ENCODE data around the gene CERK. TPM values are rescaled to one million over a fixed set of nuclear protein-coding genes. Genes with fewer than 3 reads are reported as not detected.

Gene CERK
- total and polyA plus RNA-seq, 2 of the 13 experiments (the other 11 are each of a cell fraction or from before 2014, with no cell fraction given) = 40.3 to 41.9 TPM

DNA sequence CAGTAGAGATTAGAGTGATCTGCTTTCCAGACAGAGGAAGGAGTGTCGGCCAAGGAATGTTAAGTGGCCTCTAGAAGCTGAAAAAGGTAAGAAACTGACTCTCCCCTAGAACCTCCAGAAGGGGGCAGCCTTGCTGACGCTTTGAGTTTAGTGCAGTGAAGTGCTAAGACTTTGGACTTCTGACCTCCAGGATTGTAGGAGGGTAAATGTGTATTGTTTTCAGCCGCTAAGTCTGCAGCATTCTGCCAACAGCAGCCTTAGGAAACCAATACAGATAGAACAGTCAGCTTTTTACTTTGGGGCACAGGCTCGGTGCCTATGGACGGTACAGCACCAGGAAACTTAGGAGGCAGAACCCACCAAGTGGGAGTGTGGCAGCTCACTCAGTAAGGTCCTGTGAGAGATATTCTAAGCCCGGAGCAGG lies 20.8 kb upstream of the CERK start (continued):
- TF ChIP-seq, protein P1, sequence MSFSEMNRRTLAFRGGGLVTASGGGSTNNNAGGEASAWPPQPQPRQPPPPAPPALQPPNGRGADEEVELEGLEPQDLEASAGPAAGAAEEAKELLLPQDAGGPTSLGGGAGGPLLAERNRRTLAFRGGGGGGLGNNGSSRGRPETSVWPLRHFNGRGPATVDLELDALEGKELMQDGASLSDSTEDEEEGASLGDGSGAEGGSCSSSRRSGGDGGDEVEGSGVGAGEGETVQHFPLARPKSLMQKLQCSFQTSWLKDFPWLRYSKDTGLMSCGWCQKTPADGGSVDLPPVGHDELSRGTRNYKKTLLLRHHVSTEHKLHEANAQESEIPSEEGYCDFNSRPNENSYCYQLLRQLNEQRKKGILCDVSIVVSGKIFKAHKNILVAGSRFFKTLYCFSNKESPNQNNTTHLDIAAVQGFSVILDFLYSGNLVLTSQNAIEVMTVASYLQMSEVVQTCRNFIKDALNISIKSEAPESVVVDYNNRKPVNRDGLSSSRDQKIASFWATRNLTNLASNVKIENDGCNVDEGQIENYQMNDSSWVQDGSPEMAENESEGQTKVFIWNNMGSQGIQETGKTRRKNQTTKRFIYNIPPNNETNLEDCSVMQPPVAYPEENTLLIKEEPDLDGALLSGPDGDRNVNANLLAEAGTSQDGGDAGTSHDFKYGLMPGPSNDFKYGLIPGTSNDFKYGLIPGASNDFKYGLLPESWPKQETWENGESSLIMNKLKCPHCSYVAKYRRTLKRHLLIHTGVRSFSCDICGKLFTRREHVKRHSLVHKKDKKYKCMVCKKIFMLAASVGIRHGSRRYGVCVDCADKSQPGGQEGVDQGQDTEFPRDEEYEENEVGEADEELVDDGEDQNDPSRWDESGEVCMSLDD (CRISPR knock-in tag; IDR thresholded peaks at IDR 0.05; ENCODE audit: borderline replicate concordance) = no peak
- TF ChIP-seq, protein P2, sequence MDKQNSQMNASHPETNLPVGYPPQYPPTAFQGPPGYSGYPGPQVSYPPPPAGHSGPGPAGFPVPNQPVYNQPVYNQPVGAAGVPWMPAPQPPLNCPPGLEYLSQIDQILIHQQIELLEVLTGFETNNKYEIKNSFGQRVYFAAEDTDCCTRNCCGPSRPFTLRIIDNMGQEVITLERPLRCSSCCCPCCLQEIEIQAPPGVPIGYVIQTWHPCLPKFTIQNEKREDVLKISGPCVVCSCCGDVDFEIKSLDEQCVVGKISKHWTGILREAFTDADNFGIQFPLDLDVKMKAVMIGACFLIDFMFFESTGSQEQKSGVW (CRISPR knock-in tag; IDR thresholded peaks at IDR 0.05; ENCODE audit: borderline replicate concordance) = no peak
- TF ChIP-seq, protein P3, sequence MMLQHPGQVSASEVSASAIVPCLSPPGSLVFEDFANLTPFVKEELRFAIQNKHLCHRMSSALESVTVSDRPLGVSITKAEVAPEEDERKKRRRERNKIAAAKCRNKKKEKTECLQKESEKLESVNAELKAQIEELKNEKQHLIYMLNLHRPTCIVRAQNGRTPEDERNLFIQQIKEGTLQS (CRISPR knock-in tag; IDR thresholded peaks at IDR 0.05) = 0 out of 2 replicates have a peak, but pooled peaks have one; percentile 4
- TF ChIP-seq ZMYM4 (CRISPR knock-in tag; IDR thresholded peaks at IDR 0.05) (0 out of 2 replicates have a peak, but pooled peaks have one; percentile 37), PITX1 (CRISPR knock-in tag; IDR thresholded peaks at IDR 0.05) (peak; percentile 58; the same call in 1 of the 2 replicates), CREM (IDR thresholded peaks at IDR 0.05) (peak; percentile 44; the same call in 1 of the 2 replicates), CREM (CRISPR knock-in tag; IDR thresholded peaks at IDR 0.05) (no peak), RFXANK (CRISPR knock-in tag; IDR thresholded peaks at IDR 0.05) (no peak), ASH2L (IDR thresholded peaks at IDR 0.05; ENCODE audit: insufficient read length, low read depth, low read length) (peak; percentile 71), FOSL2 (CRISPR knock-in tag; IDR thresholded peaks at IDR 0.05) (peak; percentile 52), NFIC (IDR thresholded peaks at IDR 0.05; ENCODE audit: low read length) (no peak), POLR2A (IDR thresholded peaks at IDR 0.05; ENCODE audit: insufficient read depth in 1 of 2, low read depth in 2 of 2, low read length in 2 of 2) (no peak; a peak in 1 of 4 replicates), ZNF296 (CRISPR knock-in tag; conservative IDR thresholded peaks at IDR 0.05) (no peak), MIXL1 (CRISPR knock-in tag; IDR thresholded peaks at IDR 0.05) (0 out of 2 replicates have a peak, but pooled peaks have one; percentile 17), EEA1 (CRISPR knock-in tag; IDR thresholded peaks at IDR 0.05; ENCODE audit: borderline replicate concordance) (no peak), KDM4B (CRISPR knock-in tag; IDR thresholded peaks at IDR 0.05) (no peak)
- TF ChIP-seq, protein P4, sequence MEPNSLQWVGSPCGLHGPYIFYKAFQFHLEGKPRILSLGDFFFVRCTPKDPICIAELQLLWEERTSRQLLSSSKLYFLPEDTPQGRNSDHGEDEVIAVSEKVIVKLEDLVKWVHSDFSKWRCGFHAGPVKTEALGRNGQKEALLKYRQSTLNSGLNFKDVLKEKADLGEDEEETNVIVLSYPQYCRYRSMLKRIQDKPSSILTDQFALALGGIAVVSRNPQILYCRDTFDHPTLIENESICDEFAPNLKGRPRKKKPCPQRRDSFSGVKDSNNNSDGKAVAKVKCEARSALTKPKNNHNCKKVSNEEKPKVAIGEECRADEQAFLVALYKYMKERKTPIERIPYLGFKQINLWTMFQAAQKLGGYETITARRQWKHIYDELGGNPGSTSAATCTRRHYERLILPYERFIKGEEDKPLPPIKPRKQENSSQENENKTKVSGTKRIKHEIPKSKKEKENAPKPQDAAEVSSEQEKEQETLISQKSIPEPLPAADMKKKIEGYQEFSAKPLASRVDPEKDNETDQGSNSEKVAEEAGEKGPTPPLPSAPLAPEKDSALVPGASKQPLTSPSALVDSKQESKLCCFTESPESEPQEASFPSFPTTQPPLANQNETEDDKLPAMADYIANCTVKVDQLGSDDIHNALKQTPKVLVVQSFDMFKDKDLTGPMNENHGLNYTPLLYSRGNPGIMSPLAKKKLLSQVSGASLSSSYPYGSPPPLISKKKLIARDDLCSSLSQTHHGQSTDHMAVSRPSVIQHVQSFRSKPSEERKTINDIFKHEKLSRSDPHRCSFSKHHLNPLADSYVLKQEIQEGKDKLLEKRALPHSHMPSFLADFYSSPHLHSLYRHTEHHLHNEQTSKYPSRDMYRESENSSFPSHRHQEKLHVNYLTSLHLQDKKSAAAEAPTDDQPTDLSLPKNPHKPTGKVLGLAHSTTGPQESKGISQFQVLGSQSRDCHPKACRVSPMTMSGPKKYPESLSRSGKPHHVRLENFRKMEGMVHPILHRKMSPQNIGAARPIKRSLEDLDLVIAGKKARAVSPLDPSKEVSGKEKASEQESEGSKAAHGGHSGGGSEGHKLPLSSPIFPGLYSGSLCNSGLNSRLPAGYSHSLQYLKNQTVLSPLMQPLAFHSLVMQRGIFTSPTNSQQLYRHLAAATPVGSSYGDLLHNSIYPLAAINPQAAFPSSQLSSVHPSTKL (CRISPR knock-in tag; IDR thresholded peaks at IDR 0.05) = peak; percentile 74
- TF ChIP-seq, protein P5, sequence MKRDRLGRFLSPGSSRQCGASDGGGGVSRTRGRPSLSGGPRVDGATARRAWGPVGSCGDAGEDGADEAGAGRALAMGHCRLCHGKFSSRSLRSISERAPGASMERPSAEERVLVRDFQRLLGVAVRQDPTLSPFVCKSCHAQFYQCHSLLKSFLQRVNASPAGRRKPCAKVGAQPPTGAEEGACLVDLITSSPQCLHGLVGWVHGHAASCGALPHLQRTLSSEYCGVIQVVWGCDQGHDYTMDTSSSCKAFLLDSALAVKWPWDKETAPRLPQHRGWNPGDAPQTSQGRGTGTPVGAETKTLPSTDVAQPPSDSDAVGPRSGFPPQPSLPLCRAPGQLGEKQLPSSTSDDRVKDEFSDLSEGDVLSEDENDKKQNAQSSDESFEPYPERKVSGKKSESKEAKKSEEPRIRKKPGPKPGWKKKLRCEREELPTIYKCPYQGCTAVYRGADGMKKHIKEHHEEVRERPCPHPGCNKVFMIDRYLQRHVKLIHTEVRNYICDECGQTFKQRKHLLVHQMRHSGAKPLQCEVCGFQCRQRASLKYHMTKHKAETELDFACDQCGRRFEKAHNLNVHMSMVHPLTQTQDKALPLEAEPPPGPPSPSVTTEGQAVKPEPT (CRISPR knock-in tag; IDR thresholded peaks at IDR 0.05; ENCODE audit: low read depth) = no peak
- TF ChIP-seq, protein P6, sequence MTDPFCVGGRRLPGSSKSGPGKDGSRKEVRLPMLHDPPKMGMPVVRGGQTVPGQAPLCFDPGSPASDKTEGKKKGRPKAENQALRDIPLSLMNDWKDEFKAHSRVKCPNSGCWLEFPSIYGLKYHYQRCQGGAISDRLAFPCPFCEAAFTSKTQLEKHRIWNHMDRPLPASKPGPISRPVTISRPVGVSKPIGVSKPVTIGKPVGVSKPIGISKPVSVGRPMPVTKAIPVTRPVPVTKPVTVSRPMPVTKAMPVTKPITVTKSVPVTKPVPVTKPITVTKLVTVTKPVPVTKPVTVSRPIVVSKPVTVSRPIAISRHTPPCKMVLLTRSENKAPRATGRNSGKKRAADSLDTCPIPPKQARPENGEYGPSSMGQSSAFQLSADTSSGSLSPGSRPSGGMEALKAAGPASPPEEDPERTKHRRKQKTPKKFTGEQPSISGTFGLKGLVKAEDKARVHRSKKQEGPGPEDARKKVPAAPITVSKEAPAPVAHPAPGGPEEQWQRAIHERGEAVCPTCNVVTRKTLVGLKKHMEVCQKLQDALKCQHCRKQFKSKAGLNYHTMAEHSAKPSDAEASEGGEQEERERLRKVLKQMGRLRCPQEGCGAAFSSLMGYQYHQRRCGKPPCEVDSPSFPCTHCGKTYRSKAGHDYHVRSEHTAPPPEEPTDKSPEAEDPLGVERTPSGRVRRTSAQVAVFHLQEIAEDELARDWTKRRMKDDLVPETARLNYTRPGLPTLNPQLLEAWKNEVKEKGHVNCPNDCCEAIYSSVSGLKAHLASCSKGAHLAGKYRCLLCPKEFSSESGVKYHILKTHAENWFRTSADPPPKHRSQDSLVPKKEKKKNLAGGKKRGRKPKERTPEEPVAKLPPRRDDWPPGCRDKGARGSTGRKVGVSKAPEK (CRISPR knock-in tag; IDR thresholded peaks at IDR 0.05; ENCODE audit: borderline replicate concordance) = no peak

All from HepG2 (cell line).